RWPE1 (cell line): Measurements from ENCODE around the gene MTMR2.

ENCODE experiments used
- CTCF ChIA-PET: fragments of 350-600 bp; sonication (Branson Sonifier 250); formaldehyde crosslinking; extraction: SDS; loops from one replicate; lab custom pipeline; 2021; lab: Yijun Ruan, JAX
- POLR2A ChIA-PET: fragments of 400-600 bp; formaldehyde crosslinking; extraction: SDS; loops from one replicate; lab custom pipeline; 2020; ENCODE audit warnings: antibody characterized with exemption; ENCODE audit not compliant: low non-redundant PET; lab: Yijun Ruan, JAX
- DNase-seq: peaks from one replicate; pipeline ENCODE4 v3.0.0; 2012; ENCODE audit warnings: low spot score
- H3K27ac ChIP-seq: fragments of 450-650 bp; 2 replicates; pipeline ENCODE4 v1.5.1; 2017
- CTCF ChIP-seq: fragments of 450-650 bp; conservative IDR thresholded peaks from 2 replicates; pipeline ENCODE4 v1.5.1; 2017; ENCODE audit warnings: low read depth, mild to moderate bottlenecking

Gene MTMR2

GRCh38 chr11:95802806-95803205, 121.1 kb downstream of the MTMR2 start:
- no peak for TF ChIP-seq CTCF
- POLR2A ChIA-PET, result no interaction called here
- DNase-seq, result no peak
- H3K27ac ChIP-seq, result no peak overlapping the region
- CTCF ChIA-PET, result no interaction called here

GRCh38 chr11:95800438-95800837, 123.5 kb downstream of the MTMR2 start:
- TF ChIP-seq CTCF, result no peak
- POLR2A ChIA-PET, result no interaction called here
- DNase-seq, result no peak
- CTCF ChIA-PET, result no interaction called here
- no peak overlapping the region for H3K27ac ChIP-seq

- ChIA-PET POLR2A (no interaction called here), CTCF (interaction anchor here (0.7 kb wide), 1 partner anchor 126 kb away, joined by 3 read pairs; no protein-coding TSS in a partner anchor)
- TF ChIP-seq CTCF, result no peak
- no peak overlapping the region for H3K27ac ChIP-seq
- no peak for DNase-seq
These were observed 124.4 kb downstream of the MTMR2 start for GRCh38 chr11:95799546-95799945.

- no peak for DNase-seq
- ChIA-PET POLR2A (no interaction called here), CTCF (interaction anchor here (0.5 kb wide), 2 partner anchors 732 to 843 kb away, joined by 3 to 7 read pairs; no protein-coding TSS in a partner anchor)
- TF ChIP-seq CTCF, result no peak
- H3K27ac ChIP-seq, result no peak overlapping the region
These were observed 127.4 kb downstream of the MTMR2 start for GRCh38 chr11:95796501-95796900.

GRCh38 chr11:95795627-95796295, 128.1 kb downstream of the MTMR2 start:
- no peak for TF ChIP-seq CTCF
- POLR2A ChIA-PET, result no interaction called here
- no peak overlapping the region for H3K27ac ChIP-seq
- no peak for DNase-seq
- CTCF ChIA-PET, result interaction anchor here (0.6 kb wide), 1 partner anchor 116 kb away, joined by 4 read pairs; no protein-coding TSS in a partner anchor

- ChIA-PET CTCF (interaction anchor here (0.9 kb wide), 1 partner anchor 42 kb away, joined by 4 read pairs; no protein-coding TSS in a partner anchor), POLR2A (no interaction called here)
- no peak for TF ChIP-seq CTCF
- H3K27ac ChIP-seq, result no peak overlapping the region
- DNase-seq, result no peak
These were observed 129.8 kb downstream of the MTMR2 start for GRCh38 chr11:95794086-95794485.
